OCI-LY3 (cell line): ENCODE measurements around the gene PRSS3.

Source experiments
- CTCF ChIP-seq: fragments of 200-600, 300-600 bp; sonication (generic); IDR thresholded peaks from 2 replicates; pipeline ENCODE4 v1.5.1; 2014; ENCODE audit warnings: antibody characterized with exemption, low read length, low read depth
- EZH2phosphoT487 ChIP-seq: fragments of 200-600 bp; shearing (Covaris generic); IDR thresholded peaks from 2 replicates; pipeline ENCODE4 v1.6.1; 2018; ENCODE audit warnings: antibody characterized with exemption, mixed run types, low read depth

GRCh38 chr9:33751536-33752129 is 43.7 kb upstream of the PRSS3 start:
- no peak for TF ChIP-seq CTCF
- no peak for TF ChIP-seq EZH2phosphoT487
